SK-N-MC (cell line): ENCODE results near the gene GULP1.

Experiments used
- EZH2 ChIP-seq: fragments of 200-600 bp; sonication (generic); IDR thresholded peaks from one replicate; pipeline ENCODE4 v1.6.1; 2017; ENCODE audit warnings: antibody characterized with exemption
- POLR2AphosphoS5 ChIP-seq: IDR thresholded peaks from 2 replicates; pipeline ENCODE4 v1.6.1; 2012; ENCODE audit warnings: mild to moderate bottlenecking, low read depth, low read length, borderline replicate concordance

- TF ChIP-seq POLR2AphosphoS5 (no peak), EZH2 (no peak)
Measured at GRCh38 chr2:188534875-188535274, 243.2 kb downstream of the GULP1 start.
